Spleen (tissue), 7 donors: ENCODE results near the gene TOP1.

Experiments
- CTCF ChIP-seq, 11 experiments: fragments of 200-600 bp in 7 of 11; fragments of 450-650 bp in 4 of 11; sonication (generic) in 4 of 11; IDR thresholded peaks in 8 of 11; conservative IDR thresholded peaks in 3 of 11; 1 replicate in 7 of 11; 2 replicates in 4 of 11; pipeline versions ENCODE4 v1.4.0 to v1.8.0; 2016 to 2021; ENCODE audit warnings: antibody characterized with exemption in 11 of 11, inconsistent platforms in 4 of 11, mild to moderate bottlenecking in 1 of 11
- POLR2A ChIP-seq, 3 donors: fragments of 450-650 bp; IDR thresholded peaks; one replicate each; pipeline ENCODE4 v1.5.1; 2017; ENCODE audit warnings: antibody characterized with exemption in 3 of 3, mild to moderate bottlenecking in 1 of 3
- POLR2AphosphoS5 ChIP-seq, 3 donors: sonication (generic); formaldehyde crosslinking; IDR thresholded peaks; one replicate each; pipeline ENCODE4 v1.5.1; 2017; ENCODE audit warnings: antibody characterized with exemption in 3 of 3
- donor health status: DM: no; HTN: no; CAD: no; lungs with moderate emphysema.
- donor health status: DM: no; HTN: no; CAD: no.
- donor health status: DM: no; HTN: no; CAD: no.

- no peak for TF ChIP-seq CTCF (IDR thresholded peaks at IDR 0.05 in 8 of 11, conservative IDR thresholded peaks at IDR 0.05 in 3 of 11)
- peak in 1 of 3 donors; percentile 20 for TF ChIP-seq POLR2AphosphoS5 (IDR thresholded peaks at IDR 0.05)
- no peak for TF ChIP-seq POLR2A (IDR thresholded peaks at IDR 0.05)
Observed at GRCh38 chr20:41072190-41072863, 43.7 kb downstream of the TOP1 start.
